Stimulated activated CD4-positive, alpha-beta T cell treated with anti-CD3 and anti-CD28 coated beads, TNF-alpha, amount 100 ng/mL, for 48 hours (primary cell): ENCODE measurements around the gene VSIG1.

Experiments used
- DNase-seq, 3 donors: peaks; one replicate each; pipeline ENCODE4 v3.0.0-alpha.2; 2020; ENCODE audit warnings: low read depth in 3 of 3

The VSIG1 gene

DNA sequence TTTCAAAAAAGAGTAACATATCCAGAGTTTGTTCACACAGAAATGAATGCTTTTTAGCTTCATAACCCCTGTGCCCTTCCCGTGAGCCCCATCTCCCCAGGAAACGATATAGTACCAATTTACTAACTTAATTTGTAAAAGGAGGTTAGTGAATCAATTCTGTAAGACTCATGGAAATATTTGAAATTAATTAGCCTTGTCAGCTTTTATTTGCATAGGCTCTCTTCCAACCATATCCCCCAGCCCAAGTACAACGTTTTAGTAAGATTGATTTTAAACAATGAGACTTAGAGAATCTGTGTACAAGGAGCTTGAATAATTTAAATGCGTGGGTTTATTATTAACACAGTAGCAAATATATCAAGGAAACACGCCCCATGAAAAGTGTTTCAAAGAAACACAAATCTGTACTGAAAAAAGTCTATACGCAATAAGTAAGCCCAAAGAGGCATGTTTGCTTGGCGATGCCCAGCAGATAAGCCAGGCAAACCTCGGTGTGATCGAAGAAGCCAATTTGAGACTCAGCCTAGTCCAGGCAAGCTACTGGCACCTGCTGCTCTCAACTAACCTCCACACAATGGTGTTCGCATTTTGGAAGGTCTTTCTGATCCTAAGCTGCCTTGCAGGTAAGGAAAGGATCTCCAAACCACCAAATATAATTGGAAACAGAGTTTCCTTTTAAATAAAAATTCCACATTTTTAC lies at the start of gene VSIG1:
Gene VSIG1 (plus strand): TSS at position 512 of the 703 bp plus-strand sequence. CDS start 66 bp downstream, at position 578.
- no peak for DNase-seq

DNA sequence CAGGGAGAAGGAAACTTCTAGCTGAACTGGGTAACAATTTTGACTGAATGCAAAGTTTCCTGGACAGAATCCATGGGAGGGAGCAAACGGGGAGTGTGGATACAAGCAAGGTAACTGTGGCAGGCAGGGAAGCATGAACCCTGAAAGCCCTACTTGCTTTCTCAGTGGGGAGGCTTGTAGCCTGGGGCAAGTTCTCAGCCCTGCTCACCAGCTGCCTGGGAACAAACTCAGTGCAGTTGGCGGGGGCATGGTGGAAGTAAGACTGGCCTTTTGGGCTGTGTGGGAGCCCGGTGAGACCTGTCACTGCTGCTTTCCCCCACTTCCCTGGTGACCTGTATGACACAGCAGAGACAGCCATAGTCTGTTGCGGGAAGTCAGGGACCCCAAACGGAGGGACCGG lies 48.7 kb upstream of the VSIG1 start:
- DNase-seq = no peak

DNA sequence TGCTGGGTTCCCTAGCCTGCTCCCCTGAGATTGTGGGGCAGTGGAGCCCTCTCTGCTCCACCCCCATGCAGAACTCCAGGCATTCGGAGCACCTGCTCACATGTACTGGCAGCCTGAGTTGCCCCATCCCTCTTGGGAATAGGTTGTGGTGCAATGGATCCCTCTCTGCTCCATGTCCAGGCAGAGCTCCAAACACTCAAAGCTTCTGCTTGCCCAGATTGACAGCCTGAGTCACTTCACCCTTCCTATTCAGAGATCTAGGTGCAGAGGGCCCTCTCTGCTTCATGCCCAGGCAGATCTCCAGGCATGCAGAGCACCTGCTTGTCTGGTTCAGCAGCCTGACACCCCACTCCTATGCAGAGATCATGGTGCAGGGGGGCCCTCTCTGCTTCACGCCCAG lies 44.1 kb upstream of the VSIG1 start:
- no peak for DNase-seq

DNA sequence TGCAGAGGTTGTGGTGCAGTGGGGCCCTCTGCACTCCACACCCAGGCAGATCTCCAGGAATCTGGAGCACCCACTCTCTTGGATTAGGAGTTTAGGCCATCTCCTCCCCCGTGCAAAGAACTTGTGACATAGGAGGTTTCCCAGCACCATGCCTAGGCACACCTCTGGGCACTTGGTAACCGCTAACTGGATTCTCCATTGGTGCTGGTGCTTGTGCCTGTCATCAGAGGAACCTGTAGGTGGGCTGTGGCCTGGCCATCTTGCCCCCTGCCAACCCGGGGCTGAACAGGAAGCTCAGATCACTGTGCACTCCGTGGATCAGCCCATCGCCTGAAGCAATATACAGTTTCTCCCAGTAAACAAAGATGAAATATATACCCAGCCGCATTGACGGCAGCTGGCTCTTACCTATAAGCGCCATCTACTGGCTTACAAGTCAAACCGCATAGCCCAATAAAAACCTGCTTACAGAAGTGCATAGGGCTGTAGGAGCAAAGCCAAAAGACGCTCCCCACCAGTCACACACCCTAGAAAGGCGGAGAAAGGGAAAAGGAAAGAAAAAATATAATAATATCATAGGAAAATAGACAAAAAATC lies 43.5 kb upstream of the VSIG1 start:
- no peak for DNase-seq

DNA sequence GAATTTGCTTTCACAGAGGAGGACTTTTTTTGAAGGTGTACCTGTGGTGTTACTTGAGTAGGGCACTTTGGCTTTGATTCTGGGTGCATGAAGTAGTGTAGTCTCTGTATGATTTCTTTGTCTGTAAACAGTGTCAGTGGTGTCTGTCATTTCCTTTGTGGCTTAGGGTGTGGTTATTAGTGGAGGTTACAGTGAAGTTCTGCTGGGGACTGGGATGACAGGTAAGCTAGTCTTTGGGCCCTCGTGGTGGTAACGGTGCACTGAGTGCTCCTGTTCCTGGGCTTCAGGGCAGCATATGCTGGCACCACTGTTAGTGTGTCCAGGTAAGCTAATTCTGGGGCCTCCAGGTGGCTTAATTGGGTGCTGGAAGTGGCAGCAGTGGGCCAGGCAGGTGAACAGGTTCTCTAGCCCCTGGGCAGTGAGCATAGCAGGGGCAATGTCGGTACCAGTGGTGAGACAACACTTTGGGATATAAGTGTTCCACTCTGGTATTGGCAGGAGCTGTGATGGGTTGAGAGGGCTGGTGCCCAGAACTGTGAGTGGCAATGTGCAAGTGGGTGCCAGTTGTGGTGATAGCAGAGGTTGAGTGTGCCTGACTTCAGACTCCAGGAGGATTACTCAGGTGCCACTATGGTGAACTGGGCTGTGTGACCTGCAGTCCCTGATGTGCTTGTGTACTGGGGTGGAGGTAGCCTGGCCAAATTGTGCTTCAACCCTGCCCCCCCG lies 26.0 kb upstream of the VSIG1 start:
- no peak for DNase-seq

DNA sequence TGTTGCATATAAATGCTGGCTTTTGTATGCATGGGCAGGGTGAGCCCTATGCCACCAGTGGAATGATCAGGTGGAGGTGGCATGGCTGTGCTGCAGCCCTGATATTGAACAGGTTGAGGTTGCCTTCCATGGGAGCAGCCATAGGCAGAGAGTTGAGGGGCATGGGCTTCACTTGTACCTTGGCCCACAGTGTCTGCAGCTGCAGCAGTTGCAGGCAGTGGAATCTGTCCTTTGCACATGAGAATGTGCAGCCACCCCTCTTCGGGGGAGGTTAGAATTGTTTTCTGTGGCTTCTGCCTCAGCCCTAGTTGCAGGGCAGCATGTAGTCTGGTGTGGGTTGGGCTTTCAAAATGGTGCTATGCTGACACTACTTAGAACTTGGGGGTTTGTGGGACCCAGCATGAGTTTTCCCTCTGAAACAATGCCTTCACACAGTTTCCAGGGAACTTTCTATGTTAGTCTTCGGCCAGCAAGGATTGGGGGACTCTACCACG lies 25.4 kb upstream of the VSIG1 start:
- no peak for DNase-seq

GRCh38 chrX:108020631-108021030 lies 24.2 kb upstream of the VSIG1 start:
- DNase-seq = no peak

DNA sequence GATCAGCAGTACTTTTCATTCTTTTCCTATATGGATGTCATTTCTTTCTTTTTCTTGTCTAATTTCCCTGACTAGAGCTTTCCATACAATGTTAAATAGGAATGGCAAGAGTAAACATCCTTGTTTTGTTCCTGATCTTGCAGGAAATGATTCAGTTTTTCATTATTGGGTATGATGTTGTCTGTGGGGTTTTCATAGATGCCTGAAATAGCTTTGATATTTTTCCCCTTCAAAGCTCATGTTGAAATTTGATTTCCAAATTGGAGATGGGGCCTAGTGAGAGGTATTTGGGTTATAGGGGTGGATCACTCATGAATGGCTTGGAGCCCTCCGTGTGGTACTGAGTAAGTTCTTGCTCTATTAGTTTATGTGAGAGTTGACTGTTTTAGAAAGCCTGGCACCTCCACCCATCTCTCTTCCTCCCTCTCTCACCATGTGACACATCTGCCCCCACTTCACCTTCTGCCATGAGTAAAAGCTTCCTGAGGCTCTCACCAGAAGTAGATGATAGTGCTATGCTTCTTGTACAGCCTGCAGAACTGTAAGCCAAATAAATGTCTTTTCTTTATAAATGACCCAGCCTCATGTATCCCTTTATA lies 22.3 kb upstream of the VSIG1 start:
- no peak for DNase-seq

- DNase-seq = no peak
Observed at GRCh38 chrX:108025376-108025775, 19.5 kb upstream of the VSIG1 start.

GRCh38 chrX:108025954-108026600 lies 18.8 kb upstream of the VSIG1 start:
- no peak for DNase-seq

DNA sequence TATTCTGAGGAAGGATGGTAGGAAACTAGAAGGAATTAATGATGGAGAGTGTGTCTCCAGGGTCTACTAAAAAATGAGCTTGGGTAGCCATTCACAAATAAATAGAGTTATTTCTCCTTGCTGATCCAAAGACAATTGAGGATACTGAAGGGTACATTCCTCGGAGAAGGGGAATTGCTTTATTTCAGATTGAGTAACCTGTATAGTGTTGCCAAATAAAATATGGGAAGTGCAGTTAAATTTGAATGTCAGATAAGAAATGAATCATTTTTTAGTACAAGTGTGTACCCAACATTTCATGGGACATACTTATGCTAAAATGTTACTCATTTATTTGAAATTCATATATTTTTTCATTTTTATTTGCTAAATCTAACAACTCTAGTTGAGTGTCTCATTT lies 16.0 kb upstream of the VSIG1 start:
- no peak for DNase-seq

DNA sequence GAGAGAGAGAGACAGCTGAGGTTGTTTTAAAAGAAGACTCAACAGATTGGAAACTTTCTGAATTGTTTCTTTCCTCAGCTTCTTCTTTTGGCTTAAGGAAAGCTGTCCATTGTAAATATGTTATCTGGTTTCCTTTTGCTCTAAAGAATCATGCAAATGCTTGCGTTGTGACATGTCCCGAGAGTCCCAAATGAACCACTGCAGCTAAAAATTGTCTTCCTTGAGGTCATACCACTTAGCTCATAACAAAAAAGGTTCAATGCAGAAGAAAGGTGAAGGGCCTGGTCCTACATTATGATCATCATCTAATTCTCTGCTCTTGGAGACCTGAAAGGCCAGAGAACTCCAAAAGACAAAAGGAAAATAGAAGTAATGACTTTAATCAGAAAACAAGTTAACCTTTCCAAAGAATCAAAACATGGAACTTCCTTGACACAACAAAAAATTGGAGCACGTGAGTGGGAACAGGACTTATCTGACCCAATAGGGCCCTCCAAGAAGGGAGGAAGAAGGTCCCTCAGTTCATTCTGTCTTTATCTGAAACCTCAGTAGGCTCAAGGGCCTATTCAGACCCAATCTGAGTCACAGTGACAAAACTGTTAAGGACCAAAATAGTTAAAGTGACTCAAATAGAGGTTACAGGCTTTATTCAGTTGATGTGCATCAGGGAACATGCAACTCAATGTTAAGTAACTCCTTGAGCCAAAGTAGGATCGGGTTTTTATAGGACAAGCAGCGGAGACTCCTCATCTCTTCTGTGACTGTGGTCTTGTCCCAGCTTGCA lies 14.7 kb upstream of the VSIG1 start:
- DNase-seq = no peak

- no peak for DNase-seq
Observed at GRCh38 chrX:108032944-108033343, 11.9 kb upstream of the VSIG1 start.

DNA sequence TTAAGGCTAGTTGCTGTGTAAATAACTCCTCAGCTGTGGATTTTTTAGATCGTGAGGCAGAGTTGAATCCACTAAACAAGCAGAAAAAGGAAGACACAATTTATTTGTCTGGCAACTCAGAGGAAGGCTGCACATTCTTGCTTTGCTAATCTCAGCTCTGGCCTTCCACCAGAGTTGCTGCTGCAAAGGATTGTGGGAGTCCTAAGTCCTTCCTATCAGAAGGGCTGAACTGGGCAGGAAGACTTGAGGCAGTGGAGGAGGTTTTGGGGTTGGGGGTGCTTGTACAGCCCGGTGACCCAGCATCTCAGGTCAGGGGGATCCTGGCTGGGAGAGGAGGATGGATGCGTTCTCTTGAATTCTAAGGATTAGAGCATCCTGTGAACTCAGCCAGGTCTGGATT lies 11.0 kb upstream of the VSIG1 start:
- no peak for DNase-seq

- DNase-seq = no peak
Observed at GRCh38 chrX:108034725-108035124, 10.1 kb upstream of the VSIG1 start.

DNA sequence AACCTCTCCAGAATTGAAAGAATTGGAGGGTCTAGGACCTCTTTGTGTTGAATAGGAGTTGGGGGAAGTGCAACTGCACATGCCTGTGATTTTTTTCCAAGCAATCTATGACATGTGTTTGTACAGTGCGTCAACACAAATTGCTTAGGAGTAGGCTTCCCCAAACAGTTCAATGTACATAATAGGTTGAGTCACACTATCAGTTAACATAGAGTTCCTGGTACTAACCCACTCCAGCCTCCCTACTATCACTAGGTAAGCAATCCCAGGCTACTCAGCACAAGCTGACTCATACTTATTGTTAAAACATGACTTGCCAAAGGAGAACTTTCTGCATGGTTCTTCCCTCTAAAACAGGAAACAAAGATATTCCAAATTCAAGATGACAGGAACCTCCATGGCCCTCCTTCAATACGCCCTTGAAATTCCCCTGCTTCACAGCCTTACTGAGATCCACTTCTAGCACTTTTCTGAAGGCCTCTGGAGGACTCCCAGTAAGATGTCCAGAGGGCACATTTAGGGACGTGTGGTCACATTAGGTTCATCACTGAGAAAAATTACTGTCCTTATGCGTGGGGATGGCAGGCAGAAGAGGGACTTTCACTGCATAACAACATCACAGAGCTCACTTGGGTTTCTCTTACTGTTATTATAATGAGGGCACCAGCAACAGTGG lies 8.4 kb upstream of the VSIG1 start:
- DNase-seq = no peak

DNA sequence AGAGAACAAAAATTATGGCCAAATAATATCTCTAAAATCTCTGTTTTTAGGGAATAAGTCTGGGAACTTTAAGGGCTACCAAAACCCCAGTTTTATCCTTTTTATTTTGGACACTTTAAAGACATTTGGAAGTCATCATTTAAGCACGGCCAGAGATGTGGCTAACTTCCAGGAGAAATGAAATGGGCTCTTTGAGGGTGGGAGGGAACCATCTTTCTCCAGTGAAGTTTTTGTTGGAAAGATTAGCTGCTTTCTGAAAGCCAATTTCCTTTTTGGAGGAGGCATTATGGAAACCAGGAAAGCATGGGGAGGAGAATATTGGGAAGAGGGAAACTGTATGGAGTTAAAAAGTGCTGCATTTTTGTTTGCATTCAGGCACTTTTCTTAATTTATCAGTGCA lies 4.8 kb downstream of the VSIG1 start:
- DNase-seq = no peak

DNA sequence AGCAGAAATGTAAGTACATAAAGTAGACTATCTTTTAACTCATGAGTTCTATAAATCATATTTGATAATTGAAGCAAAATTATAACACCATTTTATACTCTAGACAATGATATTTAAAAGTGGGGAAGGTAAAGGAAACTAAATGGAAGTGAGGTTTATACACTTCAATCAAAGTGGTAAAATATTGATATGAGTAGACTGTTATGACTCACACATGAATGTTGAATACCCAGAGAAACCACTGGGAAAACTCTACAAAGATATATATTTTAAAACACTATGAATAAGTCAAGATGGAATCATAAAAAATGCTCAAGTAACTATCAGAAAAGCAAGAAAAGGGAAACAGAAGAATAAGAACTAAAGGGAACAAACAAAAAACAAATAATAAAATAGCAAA lies 8.4 kb downstream of the VSIG1 start:
- DNase-seq = no peak

DNA sequence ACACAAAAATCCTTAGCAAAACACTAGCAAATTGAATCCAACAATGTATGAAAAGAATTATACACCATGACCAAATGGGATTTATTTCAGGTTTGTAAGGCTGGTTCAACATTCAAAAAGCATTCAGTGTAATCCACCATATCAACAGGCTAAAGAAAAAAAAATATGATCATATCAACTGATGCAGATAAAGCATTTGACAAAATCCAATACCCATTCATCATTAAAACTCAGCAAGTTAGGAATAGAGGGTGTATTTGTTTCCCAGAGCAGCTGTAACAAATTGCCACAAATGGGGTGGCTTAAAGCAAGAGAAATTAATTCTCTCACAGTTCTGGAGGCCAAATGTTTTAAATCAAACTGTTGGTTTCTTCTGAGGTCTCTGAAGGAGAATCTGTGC lies 10.7 kb downstream of the VSIG1 start:
- no peak for DNase-seq

DNA sequence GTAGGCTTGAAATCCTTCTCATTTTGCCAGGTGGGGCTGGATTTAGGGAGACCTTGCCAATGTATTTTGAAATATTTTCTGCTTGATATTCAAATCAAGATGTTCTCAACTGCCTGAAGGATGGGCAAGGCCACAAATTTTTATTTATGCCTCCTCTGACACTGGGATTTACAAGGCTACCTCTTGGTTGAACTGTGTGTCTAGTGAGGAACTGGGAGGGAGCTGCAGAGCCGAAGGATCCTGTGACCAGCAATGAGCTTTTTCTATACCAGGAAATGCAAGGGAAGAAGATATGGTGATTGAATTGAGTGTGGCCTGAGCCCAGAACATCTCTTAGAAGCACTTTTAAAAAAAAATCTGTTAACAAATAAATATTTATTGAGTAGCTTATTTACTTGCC lies 14.9 kb downstream of the VSIG1 start:
- DNase-seq = no peak

DNA sequence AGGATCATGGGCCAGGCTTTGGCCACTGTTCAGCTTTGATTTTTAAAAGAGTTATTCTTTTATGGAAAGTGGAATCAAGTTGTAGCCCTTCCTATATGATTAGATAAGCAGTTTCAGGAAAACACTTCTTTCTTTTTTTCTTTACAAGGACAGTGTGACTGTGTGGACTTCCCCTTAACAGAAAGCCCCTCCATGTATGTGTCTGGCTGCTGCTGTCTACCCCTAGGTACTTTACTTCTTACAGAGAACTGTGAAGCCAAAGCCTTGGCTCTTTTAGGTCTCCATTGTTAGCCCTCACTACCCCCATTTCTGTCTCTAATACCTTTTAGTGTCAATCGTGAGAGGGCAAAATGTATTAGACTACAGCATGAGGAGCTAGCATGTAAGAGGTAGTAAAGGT lies 19.1 kb downstream of the VSIG1 start:
- no peak for DNase-seq
